ENCODE measurements around the gene CDC42BPB. TPM values are rescaled to one million over a fixed set of nuclear protein-coding genes. Genes with fewer than 3 reads are reported as not detected.

The CDC42BPB gene
- total and polyA plus RNA-seq, 2 of the 4 experiments (the other 2 are of a cell fraction) = 49.1 to 81.4 TPM

GRCh38 chr14:103104654-103105452 is 47.5 kb upstream of the CDC42BPB start (continued):
- TF ChIP-seq MXI1 (IDR thresholded peaks at IDR 0.05; ENCODE audit: borderline replicate concordance, low read depth, low read length) = no peak
- TF ChIP-seq MAZ (IDR thresholded peaks at IDR 0.05; ENCODE audit: borderline replicate concordance, low read depth, low read length) = peak; percentile 83; the same call in 1 of the 2 replicates

DNA sequence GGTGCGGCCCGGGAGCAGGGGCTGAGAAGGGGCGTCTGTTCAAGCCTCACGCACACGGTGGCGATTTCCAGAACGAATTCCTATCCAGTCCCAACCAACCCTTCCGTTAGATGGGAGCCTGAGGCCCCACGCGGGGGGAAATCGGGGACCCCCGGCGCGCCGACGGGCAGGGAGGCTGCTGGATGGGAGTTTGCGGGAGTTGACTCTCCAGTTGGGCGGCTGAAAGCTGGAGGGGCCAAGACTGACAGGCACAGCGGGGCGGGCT is 47.0 kb upstream of the CDC42BPB start:
- ChIA-PET CTCF (interaction anchor here (0.6 to 3.3 kb wide), 16 partner anchors 8 to 187 kb away, joined by 3 to 23 read pairs (median 6); no protein-coding TSS in a partner anchor), POLR2A (ENCODE audit: unreplicated experiment) (no interaction called here)
- H2AK5ac ChIP-seq (ENCODE audit: low read depth, low read length) = no peak overlapping the region
- in situ Hi-C loops (cut with MboI; ENCODE audit: low sequenced_read_pairs) = no loop called here
- no peak for DNase-seq
- H3K9me3 ChIP-seq (ENCODE audit: control insufficient read depth, insufficient read depth, low read length) = no peaks in the 10 kb centered on the region
- H3K56ac ChIP-seq (ENCODE audit: extremely low read depth, insufficient read depth, low read length) = no peak overlapping the region
- ATAC-seq (ENCODE audit: low read depth) = no peak
- BruUV-seq (replicated peaks) = no TSS peak
- no peak overlapping the region for H3K18ac ChIP-seq (ENCODE audit: low read depth, low read length)
- TF ChIP-seq MAFK (IDR thresholded peaks at IDR 0.05; ENCODE audit: low read depth, low read length) (no peak), FOS (IDR thresholded peaks at IDR 0.05; ENCODE audit: low read depth, low read length) (no peak), RFX5 (IDR thresholded peaks at IDR 0.05; ENCODE audit: low read depth, low read length) (no peak), POLR2A (IDR thresholded peaks at IDR 0.05; ENCODE audit: low read depth, low read length) (no peak), RAD21 (IDR thresholded peaks at IDR 0.05; ENCODE audit: low read length) (no peak), CHD1 (IDR thresholded peaks at IDR 0.05; ENCODE audit: low read depth, low read length) (no peak), NFE2L2 (IDR thresholded peaks at IDR 0.05; ENCODE audit: low read depth, low read length) (no peak), MXI1 (IDR thresholded peaks at IDR 0.05; ENCODE audit: borderline replicate concordance, low read depth, low read length) (no peak), RCOR1 (IDR thresholded peaks at IDR 0.05; ENCODE audit: insufficient replicate concordance, low read length) (no peak), MAZ (IDR thresholded peaks at IDR 0.05; ENCODE audit: borderline replicate concordance, low read depth, low read length) (no peak), BHLHE40 (IDR thresholded peaks at IDR 0.05; ENCODE audit: low read depth, low read length) (no peak)
- TF ChIP-seq, protein P1, sequence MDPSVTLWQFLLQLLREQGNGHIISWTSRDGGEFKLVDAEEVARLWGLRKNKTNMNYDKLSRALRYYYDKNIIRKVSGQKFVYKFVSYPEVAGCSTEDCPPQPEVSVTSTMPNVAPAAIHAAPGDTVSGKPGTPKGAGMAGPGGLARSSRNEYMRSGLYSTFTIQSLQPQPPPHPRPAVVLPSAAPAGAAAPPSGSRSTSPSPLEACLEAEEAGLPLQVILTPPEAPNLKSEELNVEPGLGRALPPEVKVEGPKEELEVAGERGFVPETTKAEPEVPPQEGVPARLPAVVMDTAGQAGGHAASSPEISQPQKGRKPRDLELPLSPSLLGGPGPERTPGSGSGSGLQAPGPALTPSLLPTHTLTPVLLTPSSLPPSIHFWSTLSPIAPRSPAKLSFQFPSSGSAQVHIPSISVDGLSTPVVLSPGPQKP (IDR thresholded peaks at IDR 0.05; ENCODE audit: borderline replicate concordance, low read depth, low read length) = no peak
- TF ChIP-seq, protein P2, sequence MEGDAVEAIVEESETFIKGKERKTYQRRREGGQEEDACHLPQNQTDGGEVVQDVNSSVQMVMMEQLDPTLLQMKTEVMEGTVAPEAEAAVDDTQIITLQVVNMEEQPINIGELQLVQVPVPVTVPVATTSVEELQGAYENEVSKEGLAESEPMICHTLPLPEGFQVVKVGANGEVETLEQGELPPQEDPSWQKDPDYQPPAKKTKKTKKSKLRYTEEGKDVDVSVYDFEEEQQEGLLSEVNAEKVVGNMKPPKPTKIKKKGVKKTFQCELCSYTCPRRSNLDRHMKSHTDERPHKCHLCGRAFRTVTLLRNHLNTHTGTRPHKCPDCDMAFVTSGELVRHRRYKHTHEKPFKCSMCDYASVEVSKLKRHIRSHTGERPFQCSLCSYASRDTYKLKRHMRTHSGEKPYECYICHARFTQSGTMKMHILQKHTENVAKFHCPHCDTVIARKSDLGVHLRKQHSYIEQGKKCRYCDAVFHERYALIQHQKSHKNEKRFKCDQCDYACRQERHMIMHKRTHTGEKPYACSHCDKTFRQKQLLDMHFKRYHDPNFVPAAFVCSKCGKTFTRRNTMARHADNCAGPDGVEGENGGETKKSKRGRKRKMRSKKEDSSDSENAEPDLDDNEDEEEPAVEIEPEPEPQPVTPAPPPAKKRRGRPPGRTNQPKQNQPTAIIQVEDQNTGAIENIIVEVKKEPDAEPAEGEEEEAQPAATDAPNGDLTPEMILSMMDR (conservative IDR thresholded peaks at IDR 0.05; ENCODE audit: low read depth, low read length) = no peak
- H3K9ac ChIP-seq (ENCODE audit: low read depth, low read length) = no peak overlapping the region
- peak overlapping the region; percentile 46 for H2AFZ ChIP-seq (replicated peaks; ENCODE audit: low read length, poor library complexity)
- H3K23ac ChIP-seq (ENCODE audit: low read depth, low read length) = no peak overlapping the region
- H2AK9ac ChIP-seq (replicated peaks; ENCODE audit: low read depth, low read length, poor library complexity) = no peak overlapping the region
- no peaks in the 10 kb centered on the region; the same call in 1 of the 2 replicates for H4K20me1 ChIP-seq (ENCODE audit: insufficient read depth, low read length)
- no peaks in the 10 kb centered on the region for H3K79me1 ChIP-seq (ENCODE audit: low read depth in 1 of 2, low read length in 2 of 2)
- no CpG with 5 or more reads among the region's 20 CpGs for WGBS, 2 experiments (ENCODE audit: extremely low coverage in 2 of 2, insufficient read length in 1 of 2)
- H2BK5ac ChIP-seq (ENCODE audit: low read depth, low read length, poor library complexity, severe bottlenecking) = no peak overlapping the region
- H3K9me1 ChIP-seq (ENCODE audit: insufficient read depth, low read length) = peaks cover 8% of the 10 kb centered on the region; the same call in 1 of the 2 replicates
- H3K36me3 ChIP-seq (ENCODE audit: control insufficient read depth, insufficient read depth, low read length) = no peaks in the 10 kb centered on the region
- no peak overlapping the region for H3K4ac ChIP-seq (ENCODE audit: low read depth, low read length)
- H4K8ac ChIP-seq (ENCODE audit: low read depth in 2 of 2, low read length in 2 of 2) = no peak overlapping the region
- intact Hi-C loops (cut with micrococcal nuclease) = no loop called here
- no peak overlapping the region for H3K14ac ChIP-seq (replicated peaks; ENCODE audit: low read depth, low read length)
- no peak overlapping the region for H2BK15ac ChIP-seq (ENCODE audit: low read depth, low read length)
- no peak overlapping the region for H2BK120ac ChIP-seq (ENCODE audit: low read depth, low read length)
- H3K27me3 ChIP-seq (ENCODE audit: control insufficient read depth, insufficient read depth, low read length) = peaks cover 44% of the 10 kb centered on the region
- peaks cover 12% of the 10 kb centered on the region for H3K4me1 ChIP-seq (ENCODE audit: control insufficient read depth, insufficient read depth, low read length)
- H4K91ac ChIP-seq (ENCODE audit: insufficient read depth, low read depth, low read length) = no peak overlapping the region
- no peak overlapping the region for H3K4me2 ChIP-seq (ENCODE audit: low read depth, low read length)
- dilution Hi-C loops (cut with HindIII; ENCODE audit: low sequenced_read_pairs, unreplicated experiment) = no loop called here
- H3K4me3 ChIP-seq (ENCODE audit: insufficient read depth, low read depth, low read length) = no peak overlapping the region
- H4K5ac ChIP-seq (ENCODE audit: low read depth, low read length) = no peak overlapping the region
- H2BK20ac ChIP-seq (ENCODE audit: low read depth, low read length) = no peak overlapping the region
- no peak overlapping the region for H3K27ac ChIP-seq (ENCODE audit: insufficient read depth, low read length)
